SJSA1 (cell line): ENCODE results near the gene SH2D1B. TPM values are rescaled to one million over a fixed set of nuclear protein-coding genes. Genes with fewer than 3 reads are reported as not detected.
"Not testable (repeated sequence)": the region's sequence is repeated elsewhere in the genome, so short reads cannot be mapped to it uniquely, and the experiment has no call there.

Source experiments
- DNase-seq, 2 experiments: peaks; one replicate each; pipeline ENCODE4 v3.0.0-alpha.2; 2015 to 2020; ENCODE audit warnings: low spot score in 2 of 2, low read depth in 1 of 2
- H3K27ac ChIP-seq: fragments of 250-450 bp; sonication (Bioruptor Pico); 2 replicates; pipeline ENCODE4 v1.5.1; 2020; ENCODE audit warnings: mild to moderate bottlenecking, moderate library complexity
- H3K27me3 ChIP-seq: fragments of 250-450 bp; sonication (Bioruptor Pico); replicated peaks from 2 replicates; pipeline ENCODE4 v1.5.1; 2020; ENCODE audit warnings: mild to moderate bottlenecking, moderate library complexity
- H3K36me3 ChIP-seq: fragments of 250-450 bp; sonication (Bioruptor Pico); 2 replicates; pipeline ENCODE4 v1.5.1; 2020; ENCODE audit warnings: mild to moderate bottlenecking
- H3K4me1 ChIP-seq: fragments of 250-450 bp; sonication (Bioruptor Pico); replicated peaks from 2 replicates; pipeline ENCODE4 v1.6.1; 2021; ENCODE audit warnings: mild to moderate bottlenecking
- H3K4me3 ChIP-seq: fragments of 250-450 bp; sonication (Bioruptor Pico); 2 replicates; pipeline ENCODE4 v1.5.1; 2020; ENCODE audit warnings: mild to moderate bottlenecking
- H3K9me3 ChIP-seq: fragments of 250-450 bp; sonication (Bioruptor Pico); replicated peaks from 2 replicates; pipeline ENCODE4 v1.5.1; 2020; ENCODE audit warnings: mild to moderate bottlenecking
- total RNA-seq: library from RNA; depleted of rRNA; stranded (reverse); fragments of >200 nt; shearing (Covaris generic); gene quantifications from 2 replicates; pipeline ENCODE4 v1.2.3, GENCODE V29; 2014; rRNA removed

Gene SH2D1B, protein sequence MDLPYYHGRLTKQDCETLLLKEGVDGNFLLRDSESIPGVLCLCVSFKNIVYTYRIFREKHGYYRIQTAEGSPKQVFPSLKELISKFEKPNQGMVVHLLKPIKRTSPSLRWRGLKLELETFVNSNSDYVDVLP
- total RNA-seq = not detected in 2 replicates

DNA sequence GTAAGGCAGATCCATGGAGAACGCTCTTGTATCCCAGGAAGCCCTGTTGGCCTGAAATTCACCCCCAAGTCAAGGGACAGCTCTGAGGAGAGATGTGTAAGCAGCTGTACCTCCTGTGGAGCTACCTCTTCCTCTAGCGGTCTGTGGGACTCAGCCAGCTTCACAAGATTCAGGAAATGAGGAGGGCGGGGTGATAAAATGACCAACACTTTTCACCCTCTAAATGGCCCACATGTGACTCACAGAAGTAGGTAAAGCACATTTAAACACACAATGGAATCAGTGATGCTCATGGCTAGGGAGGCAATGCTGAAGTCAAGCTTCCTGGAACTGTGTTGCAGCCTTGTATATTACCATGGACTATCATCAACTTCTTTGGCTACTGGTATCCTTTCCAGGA lies at the start of gene SH2D1B:
Gene SH2D1B (minus strand): TSS at position 135 of the 400 bp plus-strand sequence. CDS start 120 bp downstream, at position 15.
- Histone ChIP-seq H3K27me3 (no peaks in the 10 kb centered on the region), H3K9me3 (no peaks in the 10 kb centered on the region), H3K36me3 (no peaks in the 10 kb centered on the region), H3K27ac (no peak within 1 kb of the TSS), H3K4me3 (no peak within 1 kb of the TSS), H3K4me1 (no peaks in the 10 kb centered on the region)
- DNase-seq = no peak

DNA sequence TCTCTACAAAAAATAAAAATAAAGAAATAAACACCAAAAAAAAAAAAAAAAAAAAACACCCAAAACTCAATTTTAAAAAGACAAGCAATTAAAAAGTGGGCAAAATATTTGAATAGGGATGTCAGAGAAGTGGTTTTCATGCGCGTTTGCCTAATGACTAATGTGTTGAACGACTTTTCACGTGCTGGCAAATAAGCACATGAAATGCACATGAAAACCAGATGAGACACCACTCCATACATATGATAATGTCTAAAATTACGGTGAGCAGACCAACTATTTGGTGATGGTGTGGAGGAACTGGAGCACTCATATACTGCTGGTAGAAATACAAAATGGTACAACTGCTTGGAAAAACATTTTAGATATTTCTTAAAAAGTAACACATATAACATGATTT lies 46.3 kb upstream of the SH2D1B start:
- Histone ChIP-seq H3K27me3 (no peaks in the 10 kb centered on the region), H3K27ac (no peak overlapping the region), H3K4me1 (no peaks in the 10 kb centered on the region), H3K4me3 (no peak overlapping the region), H3K9me3 (no peaks in the 10 kb centered on the region), H3K36me3 (no peaks in the 10 kb centered on the region)
- DNase-seq = no peak

DNA sequence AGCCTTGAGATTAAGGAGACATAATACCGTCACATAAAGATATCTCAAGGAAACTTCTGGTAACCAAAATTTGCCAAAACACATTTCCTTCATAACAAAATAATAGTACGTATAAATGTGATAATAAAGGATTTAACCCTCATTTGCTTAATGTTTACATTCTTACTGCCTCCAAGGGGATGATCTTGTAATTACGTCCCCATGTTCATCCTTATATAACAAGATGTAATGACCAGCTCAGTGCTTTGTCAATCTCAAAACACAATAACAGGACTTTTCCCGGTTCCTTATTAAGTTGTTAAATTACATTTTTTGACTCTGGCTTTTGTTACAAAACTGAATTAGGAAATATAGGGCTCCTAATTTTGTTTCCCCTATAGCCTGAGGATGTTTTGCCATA lies 44.4 kb upstream of the SH2D1B start:
- no peak overlapping the region for H3K27ac ChIP-seq
- no peaks in the 10 kb centered on the region for H3K27me3 ChIP-seq
- DNase-seq = no peak
- no peaks in the 10 kb centered on the region for H3K4me1 ChIP-seq
- no peaks in the 10 kb centered on the region for H3K36me3 ChIP-seq
- H3K4me3 ChIP-seq = no peak overlapping the region
- no peaks in the 10 kb centered on the region for H3K9me3 ChIP-seq

DNA sequence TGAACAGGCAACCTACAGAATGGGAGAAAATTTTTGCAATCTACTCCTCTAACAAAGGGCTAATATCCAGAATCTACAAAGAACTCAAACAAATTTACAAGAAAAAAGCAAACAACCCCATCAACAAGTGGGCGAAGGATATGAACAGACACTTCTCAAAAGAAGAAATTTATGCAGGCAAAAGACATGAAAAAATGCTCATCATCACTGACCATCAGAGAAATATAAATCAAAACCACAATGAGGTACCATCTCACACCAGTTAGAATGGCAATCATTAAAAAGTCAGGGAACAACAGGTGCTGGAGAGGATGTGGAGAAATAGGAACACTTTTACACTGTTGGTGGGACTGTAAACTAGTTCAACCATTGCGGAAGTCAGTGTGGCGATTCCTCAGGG lies 42.4 kb upstream of the SH2D1B start:
- H3K36me3 ChIP-seq, H3K4me1 ChIP-seq: not testable (repeated sequence)

DNA sequence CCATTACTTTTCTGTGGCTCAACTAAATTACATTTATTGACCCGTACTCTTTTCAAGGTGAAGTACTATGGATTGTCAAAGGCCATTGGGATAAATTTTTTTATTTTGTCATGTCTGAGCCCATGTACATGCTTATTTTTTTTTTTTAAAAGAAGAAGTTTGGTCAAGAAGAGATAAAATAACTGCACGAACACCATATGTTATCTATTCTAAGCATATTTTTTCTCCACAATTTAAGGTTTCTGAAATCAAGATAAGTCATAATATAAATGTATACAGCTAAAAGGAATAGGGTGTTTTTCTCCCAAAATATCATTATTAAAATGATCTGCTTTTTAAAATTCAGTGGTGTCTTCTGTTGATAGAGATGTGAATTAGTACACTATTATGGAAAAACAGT lies 35.0 kb upstream of the SH2D1B start:
- no peaks in the 10 kb centered on the region for H3K4me1 ChIP-seq
- H3K36me3 ChIP-seq = no peaks in the 10 kb centered on the region
- no peak overlapping the region for H3K27ac ChIP-seq
- DNase-seq = no peak
- H3K9me3 ChIP-seq = no peaks in the 10 kb centered on the region
- H3K27me3 ChIP-seq = peaks cover 4% of the 10 kb centered on the region; the same call in 1 of the 2 replicates
- H3K4me3 ChIP-seq = no peak overlapping the region

More for the DNA sequence above, 42.4 kb upstream of the SH2D1B start:
- H3K27ac ChIP-seq, H3K4me3 ChIP-seq, DNase-seq, H3K27me3 ChIP-seq, H3K9me3 ChIP-seq: not testable (repeated sequence)

DNA sequence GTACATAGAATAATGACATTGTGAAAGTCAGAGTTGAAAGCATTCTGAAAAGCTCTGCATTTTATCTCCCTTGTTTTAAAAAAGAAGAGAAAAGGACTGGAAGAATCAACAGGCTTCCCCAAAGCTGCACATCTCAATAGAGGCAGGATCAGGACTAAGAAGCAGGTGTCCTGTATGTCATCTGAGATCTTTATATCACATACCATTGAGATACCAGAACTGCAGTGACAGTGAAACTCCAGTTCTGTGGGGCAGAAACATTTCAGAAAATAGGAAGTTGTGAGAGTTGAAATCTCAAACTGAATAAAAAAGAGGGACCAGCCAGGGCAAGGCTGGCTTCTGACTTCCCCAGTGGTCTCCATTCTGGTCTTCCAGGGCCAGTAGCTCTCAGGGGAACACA lies 33.0 kb upstream of the SH2D1B start:
- Histone ChIP-seq H3K36me3 (no peaks in the 10 kb centered on the region), H3K27me3 (peaks cover 12% of the 10 kb centered on the region), H3K27ac (no peak overlapping the region), H3K4me3 (no peak overlapping the region), H3K4me1 (no peaks in the 10 kb centered on the region), H3K9me3 (no peaks in the 10 kb centered on the region)
- DNase-seq = no peak

DNA sequence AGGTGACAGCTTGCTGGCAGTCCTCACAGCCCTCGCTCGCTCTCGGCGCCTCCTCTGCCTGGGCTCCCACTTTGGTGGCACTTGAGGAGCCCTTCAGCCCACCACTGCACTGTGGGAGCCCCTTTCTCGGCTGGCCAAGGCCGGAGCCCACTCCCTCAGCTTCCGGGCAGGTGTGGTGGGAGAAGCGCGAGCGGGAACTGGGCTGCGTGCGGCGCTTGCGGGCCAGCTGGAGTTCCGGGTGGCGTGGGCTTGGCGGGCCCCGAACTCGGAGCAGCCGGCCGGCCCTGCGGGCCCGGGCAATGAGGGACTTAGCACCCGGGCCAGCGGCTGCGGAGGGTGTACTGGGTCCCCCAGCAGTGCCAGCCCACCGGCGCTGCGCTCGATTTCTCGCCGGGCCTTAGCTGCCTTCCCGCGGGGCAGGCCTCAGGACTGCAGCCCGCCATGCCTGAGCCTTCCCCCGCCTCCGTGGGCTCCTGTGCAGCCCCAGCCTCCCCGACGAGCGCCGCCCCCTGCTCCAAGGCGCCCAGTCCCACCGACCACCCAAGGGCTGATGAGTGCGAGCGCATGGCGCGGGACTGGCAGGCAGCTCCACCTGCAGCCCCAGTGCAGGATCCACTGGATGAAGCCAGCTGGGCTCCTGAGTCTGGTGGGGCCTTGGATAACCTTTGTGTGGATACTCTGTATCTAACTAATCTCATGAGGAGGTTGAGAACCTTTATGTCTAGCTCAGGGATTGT lies 21.2 kb upstream of the SH2D1B start:
- DNase-seq, H3K27ac ChIP-seq, H3K36me3 ChIP-seq, H3K9me3 ChIP-seq, H3K4me1 ChIP-seq, H3K27me3 ChIP-seq, H3K4me3 ChIP-seq: not testable (repeated sequence)

DNA sequence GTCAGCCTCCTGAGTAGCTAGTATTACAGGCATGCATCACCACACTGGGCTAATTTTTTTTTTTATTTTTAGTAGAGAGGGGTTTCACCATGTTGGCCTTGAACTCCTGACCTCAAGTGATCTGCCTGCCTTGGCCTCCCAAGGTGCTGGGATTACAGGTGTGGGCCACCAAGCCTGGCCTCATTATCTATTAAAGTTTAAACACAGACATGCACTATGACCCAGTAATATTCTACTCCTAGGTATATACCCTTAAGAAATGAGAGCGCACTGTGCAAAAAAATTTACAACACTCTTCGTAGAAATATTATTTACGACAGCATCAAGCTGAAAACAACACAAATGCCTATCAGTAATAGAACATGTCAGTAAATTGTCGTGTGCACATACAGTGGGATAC lies 18.6 kb upstream of the SH2D1B start:
- no peak for DNase-seq
- Histone ChIP-seq H3K27me3 (no peaks in the 10 kb centered on the region), H3K4me3 (no peak overlapping the region), H3K4me1 (no peaks in the 10 kb centered on the region), H3K9me3 (no peaks in the 10 kb centered on the region), H3K36me3 (no peaks in the 10 kb centered on the region), H3K27ac (no peak overlapping the region)

DNA sequence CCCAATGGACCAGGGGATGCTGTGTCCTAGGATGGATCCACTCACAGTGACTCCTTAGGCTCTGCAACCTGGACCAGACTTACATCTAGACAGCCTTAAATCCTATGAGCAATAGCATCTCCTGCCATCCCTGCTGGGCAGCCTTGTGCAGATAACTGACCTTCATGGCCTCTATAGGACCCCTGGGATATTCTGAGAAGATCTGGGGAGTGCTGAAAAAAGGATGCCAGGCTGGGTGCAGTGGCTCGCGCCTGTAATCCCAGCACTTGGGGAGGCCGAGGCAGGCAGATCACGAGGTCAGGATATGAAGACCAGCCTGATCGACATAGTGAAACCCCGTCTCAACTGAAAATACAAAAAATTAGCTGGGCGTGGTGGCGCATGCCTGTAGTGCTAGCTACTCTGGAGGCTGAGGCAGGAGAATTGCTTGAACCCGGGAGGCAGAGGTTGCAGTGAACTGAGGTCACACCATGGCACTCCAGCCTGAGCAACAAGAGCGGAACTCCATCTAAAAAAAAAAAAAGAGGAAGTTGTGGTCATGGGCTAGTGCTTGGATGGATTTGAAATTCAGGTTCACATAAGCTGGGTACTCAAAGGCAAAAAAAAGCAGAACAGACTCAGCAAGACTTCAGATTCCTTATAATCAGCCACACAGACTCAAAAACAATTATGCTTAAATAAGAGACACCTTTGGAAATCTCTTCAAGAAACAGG lies 10.9 kb upstream of the SH2D1B start:
- H3K27me3 ChIP-seq = no peaks in the 10 kb centered on the region
- no peak overlapping the region for H3K4me3 ChIP-seq
- DNase-seq = no peak
- 0 out of 2 replicates have a peak, but pooled peaks cover 4% of the 10 kb centered on the region for H3K9me3 ChIP-seq
- no peak overlapping the region for H3K27ac ChIP-seq
- no peaks in the 10 kb centered on the region for H3K4me1 ChIP-seq
- no peaks in the 10 kb centered on the region for H3K36me3 ChIP-seq

DNA sequence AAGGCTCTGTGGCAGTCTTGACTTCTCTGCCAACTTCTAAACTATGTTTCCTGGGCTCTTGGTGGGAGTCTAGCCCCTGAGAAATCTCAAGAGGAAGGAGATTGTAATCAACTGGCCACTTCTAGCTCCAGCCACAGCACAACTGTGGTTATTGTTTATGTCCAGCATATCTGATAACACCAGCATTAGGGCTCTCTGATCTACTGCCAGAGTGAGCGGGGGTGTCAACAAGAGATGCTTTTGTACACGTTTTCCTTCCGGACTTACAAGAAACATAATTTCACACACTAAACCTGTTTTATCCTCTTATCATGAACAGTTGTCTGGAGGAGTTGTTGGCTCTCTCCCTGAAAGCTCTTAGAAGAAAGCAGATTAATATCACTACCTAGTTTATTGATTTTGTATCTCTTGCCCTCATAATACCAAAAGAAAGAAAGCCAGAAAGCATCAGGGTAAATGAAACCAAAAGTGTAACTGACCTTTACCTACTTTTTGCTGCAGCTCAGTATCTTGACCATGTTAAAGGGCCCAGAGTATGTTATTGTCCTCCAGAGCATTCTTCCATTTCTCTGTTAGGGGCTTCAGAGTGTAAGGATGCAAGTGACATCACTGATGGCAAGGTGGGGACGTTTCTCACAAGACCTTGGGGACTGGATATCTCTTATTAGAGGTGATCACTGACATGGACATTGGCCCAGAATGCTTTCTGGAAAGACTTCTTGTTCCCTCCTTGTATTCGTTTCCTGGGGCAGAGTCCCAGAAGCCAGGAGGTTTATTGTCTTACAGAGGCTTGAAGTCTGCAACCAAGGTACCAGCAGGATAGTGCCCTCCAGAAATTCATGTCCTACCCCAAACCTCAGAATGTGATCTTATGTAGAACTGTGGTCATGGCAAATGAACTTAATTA lies 9.6 kb upstream of the SH2D1B start:
- Histone ChIP-seq H3K4me3 (no peak overlapping the region), H3K4me1 (no peaks in the 10 kb centered on the region), H3K9me3 (0 out of 2 replicates have a peak, but pooled peaks cover 4% of the 10 kb centered on the region), H3K36me3 (no peaks in the 10 kb centered on the region), H3K27me3 (no peaks in the 10 kb centered on the region), H3K27ac (no peak overlapping the region)
- no peak for DNase-seq

DNA sequence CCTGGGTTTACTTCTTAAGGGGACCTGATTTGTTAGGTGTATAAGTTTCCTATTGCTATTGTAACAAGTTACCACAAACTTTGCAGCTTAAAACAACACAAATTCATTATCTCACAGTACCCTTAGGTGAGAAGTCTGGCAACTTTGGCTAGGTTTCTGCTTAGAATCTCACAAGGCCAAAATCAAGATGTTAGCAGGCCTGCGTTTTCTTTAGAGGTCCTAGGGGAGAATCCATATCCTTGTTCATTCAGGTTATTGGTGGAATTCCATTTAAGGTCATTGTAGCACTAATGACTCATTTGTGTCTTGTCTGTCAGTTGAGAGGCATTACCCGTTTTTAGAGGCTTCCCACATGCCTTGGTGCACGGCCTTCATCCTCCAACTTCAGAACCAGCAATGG lies 8.2 kb upstream of the SH2D1B start:
- Histone ChIP-seq H3K27me3 (no peaks in the 10 kb centered on the region), H3K9me3 (0 out of 2 replicates have a peak, but pooled peaks cover 4% of the 10 kb centered on the region), H3K4me3 (no peak overlapping the region), H3K36me3 (no peaks in the 10 kb centered on the region), H3K4me1 (no peaks in the 10 kb centered on the region), H3K27ac (no peak overlapping the region)
- DNase-seq = no peak

DNA sequence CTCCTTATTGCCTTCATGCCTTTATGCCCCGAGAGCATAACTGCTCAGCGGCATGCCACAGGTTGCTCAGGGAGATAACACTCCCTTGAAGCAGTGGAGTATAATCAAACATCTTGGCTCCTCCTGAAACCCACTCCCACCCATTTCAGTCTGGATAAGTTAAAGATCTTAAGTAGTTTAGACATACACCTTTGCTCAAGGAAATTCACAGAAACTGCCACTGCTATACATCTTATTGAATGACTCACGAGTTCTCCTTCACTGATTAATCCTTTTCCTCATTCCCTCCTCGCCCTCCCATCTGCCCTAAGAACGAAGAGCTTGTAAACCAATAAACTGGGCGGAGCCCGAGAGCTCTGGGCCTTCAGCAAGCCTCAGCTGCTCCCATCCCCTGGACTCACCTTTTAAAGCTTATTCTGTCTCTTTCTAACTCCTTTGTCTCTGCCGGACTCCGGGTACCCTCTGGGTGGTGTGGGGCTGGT lies 7.6 kb upstream of the SH2D1B start:
- H3K36me3 ChIP-seq, H3K4me3 ChIP-seq, DNase-seq, H3K4me1 ChIP-seq, H3K27ac ChIP-seq, H3K27me3 ChIP-seq, H3K9me3 ChIP-seq: not testable (repeated sequence)

DNA sequence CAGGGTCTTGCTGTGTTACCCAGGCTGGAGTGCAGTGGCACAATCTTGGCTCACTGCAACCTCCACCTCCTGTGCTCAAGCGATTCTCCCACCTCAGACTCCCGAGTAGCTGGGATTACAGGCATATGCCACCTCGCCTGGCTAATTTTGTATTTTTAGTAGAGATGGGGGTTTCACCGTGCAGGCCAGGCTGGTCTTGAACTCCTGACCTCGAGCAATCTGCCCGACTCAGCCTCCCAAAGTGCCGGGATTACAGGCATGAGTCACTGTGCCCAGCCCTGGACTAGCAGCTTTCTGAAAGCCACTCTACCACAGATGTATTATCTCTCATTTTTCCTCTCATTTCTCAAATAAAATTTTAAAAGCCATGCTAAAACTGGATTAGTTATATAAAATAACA lies 6.6 kb upstream of the SH2D1B start:
- DNase-seq, H3K27me3 ChIP-seq, H3K36me3 ChIP-seq, H3K27ac ChIP-seq, H3K9me3 ChIP-seq, H3K4me1 ChIP-seq, H3K4me3 ChIP-seq: not testable (repeated sequence)
